Measurements from ENCODE around the gene AQP2. TPM values are rescaled to one million over a fixed set of nuclear protein-coding genes. Genes with fewer than 3 reads are reported as not detected.

Gene AQP2
- total RNA-seq, 1 donor from 2014 or later = not detected

DNA sequence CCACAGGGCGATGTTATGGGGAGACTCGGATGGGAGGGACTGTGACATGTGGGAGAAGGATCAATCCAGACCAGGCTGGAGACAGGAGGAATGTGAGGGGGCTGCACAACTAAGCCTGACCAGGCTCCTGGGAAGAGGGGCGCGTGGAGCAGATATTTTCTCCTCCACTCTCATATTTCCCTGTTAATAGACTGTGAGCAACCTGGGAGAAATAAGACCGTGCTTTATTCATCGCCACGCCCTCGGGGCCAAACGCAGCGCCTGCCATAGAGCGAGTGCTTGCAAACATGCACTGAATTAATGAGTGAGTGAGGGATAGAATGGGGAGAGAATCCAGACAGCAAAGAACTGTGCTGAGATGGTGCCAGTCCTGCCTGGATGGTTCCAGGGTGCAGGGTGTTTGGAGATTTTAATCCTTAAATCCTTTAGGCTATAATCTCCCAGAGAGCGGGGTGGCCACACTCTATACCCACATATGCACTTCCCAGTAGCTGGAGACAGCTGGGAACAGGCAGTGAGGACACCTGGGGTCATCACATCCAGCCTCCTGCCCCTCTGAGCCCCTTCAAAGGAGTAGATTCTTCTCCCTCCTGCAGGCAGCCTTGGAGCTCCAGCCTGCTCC lies 33.3 kb upstream of the AQP2 start:
- H3K79me2 ChIP-seq (ENCODE audit: low read depth) = no peaks in the 10 kb centered on the region
- no peak overlapping the region for H3K4me2 ChIP-seq
- H3K4me3 ChIP-seq = no peak overlapping the region
- no peaks in the 10 kb centered on the region for H3K27me3 ChIP-seq
- H3F3A ChIP-seq (ENCODE audit: low read depth) = peaks cover 8% of the 10 kb centered on the region
- no peak for DNase-seq (ENCODE audit: low spot score)
- no peak overlapping the region for H3K27ac ChIP-seq
- Mint-ChIP-seq H3K9me3 (no peaks in the 10 kb centered on the region), H3K4me3 (no peak overlapping the region), H3K36me3 (no peaks in the 10 kb centered on the region), H3K27me3 (ENCODE audit: insufficient read depth, low read depth) (peaks cover 7% of the 10 kb centered on the region), H3K4me1 (peaks cover 24% of the 10 kb centered on the region), H3K27ac (peak overlapping the region; percentile 2)
- no peaks in the 10 kb centered on the region for H3K36me3 ChIP-seq
- no peaks in the 10 kb centered on the region for H3K9me3 ChIP-seq (ENCODE audit: low read depth)
- no peak overlapping the region for H3K9ac ChIP-seq
- TF ChIP-seq EZH2 (IDR thresholded peaks at IDR 0.05) (no peak), CTCF (IDR thresholded peaks at IDR 0.05) (no peak), EZH2phosphoT487 (IDR thresholded peaks at IDR 0.05) (no peak)
- peaks cover 7% of the 10 kb centered on the region for H3K4me1 ChIP-seq
- no peaks in the 10 kb centered on the region for H4K20me1 ChIP-seq (ENCODE audit: low read depth)
- H2AFZ ChIP-seq (replicated peaks) = no peak overlapping the region

GRCh38 chr12:49917788-49918173 lies 32.8 kb upstream of the AQP2 start:
- peaks cover 7% of the 10 kb centered on the region for H3K4me1 ChIP-seq
- H3K4me3 ChIP-seq = no peak overlapping the region
- Mint-ChIP-seq H3K27me3 (ENCODE audit: insufficient read depth, low read depth) (peaks cover 7% of the 10 kb centered on the region), H3K4me1 (peaks cover 20% of the 10 kb centered on the region), H3K27ac (no peak overlapping the region), H3K36me3 (no peaks in the 10 kb centered on the region), H3K4me3 (no peak overlapping the region), H3K9me3 (no peaks in the 10 kb centered on the region)
- no peak overlapping the region for H2AFZ ChIP-seq (replicated peaks)
- TF ChIP-seq CTCF (IDR thresholded peaks at IDR 0.05) (no peak), EZH2 (IDR thresholded peaks at IDR 0.05) (no peak), EZH2phosphoT487 (IDR thresholded peaks at IDR 0.05) (no peak)
- H4K20me1 ChIP-seq (ENCODE audit: low read depth) = no peaks in the 10 kb centered on the region
- peaks cover 8% of the 10 kb centered on the region for H3F3A ChIP-seq (ENCODE audit: low read depth)
- H3K27ac ChIP-seq = no peak overlapping the region
- no peaks in the 10 kb centered on the region for H3K27me3 ChIP-seq
- H3K4me2 ChIP-seq = no peak overlapping the region
- no peak overlapping the region for H3K9ac ChIP-seq
- H3K9me3 ChIP-seq (ENCODE audit: low read depth) = no peaks in the 10 kb centered on the region
- no peaks in the 10 kb centered on the region for H3K36me3 ChIP-seq
- DNase-seq (ENCODE audit: low spot score) = no peak
- no peaks in the 10 kb centered on the region for H3K79me2 ChIP-seq (ENCODE audit: low read depth)

- Histone ChIP-seq H3K9ac (no peak overlapping the region), H3K9me3 (ENCODE audit: low read depth) (no peaks in the 10 kb centered on the region), H3K79me2 (ENCODE audit: low read depth) (no peaks in the 10 kb centered on the region), H3K4me1 (no peaks in the 10 kb centered on the region), H3K4me3 (no peak overlapping the region), H3K27ac (no peak overlapping the region), H2AFZ (replicated peaks) (no peak overlapping the region), H4K20me1 (ENCODE audit: low read depth) (no peaks in the 10 kb centered on the region), H3K36me3 (no peaks in the 10 kb centered on the region), H3F3A (ENCODE audit: low read depth) (no peaks in the 10 kb centered on the region), H3K4me2 (no peak overlapping the region), H3K27me3 (no peaks in the 10 kb centered on the region)
- Mint-ChIP-seq H3K36me3 (no peaks in the 10 kb centered on the region), H3K27ac (peak overlapping the region; percentile 65), H3K4me1 (peaks cover 18% of the 10 kb centered on the region), H3K27me3 (ENCODE audit: insufficient read depth, low read depth) (peaks cover 8% of the 10 kb centered on the region), H3K9me3 (no peaks in the 10 kb centered on the region), H3K4me3 (no peak overlapping the region)
- TF ChIP-seq EZH2 (IDR thresholded peaks at IDR 0.05) = no peak
- no peak for DNase-seq (ENCODE audit: low spot score)
These were observed 30.2 kb upstream of the AQP2 start for GRCh38 chr12:49920241-49920914.

GRCh38 chr12:49920915-49921286 lies 29.6 kb upstream of the AQP2 start:
- no peak overlapping the region for H3K27ac Mint-ChIP-seq
- Histone ChIP-seq H3K4me2 (no peak overlapping the region), H3K27ac (no peak overlapping the region), H3K36me3 (no peaks in the 10 kb centered on the region), H3F3A (ENCODE audit: low read depth) (no peaks in the 10 kb centered on the region), H3K4me3 (no peak overlapping the region), H3K79me2 (ENCODE audit: low read depth) (no peaks in the 10 kb centered on the region), H4K20me1 (ENCODE audit: low read depth) (no peaks in the 10 kb centered on the region), H3K9me3 (ENCODE audit: low read depth) (no peaks in the 10 kb centered on the region), H2AFZ (replicated peaks) (no peak overlapping the region), H3K4me1 (no peaks in the 10 kb centered on the region), H3K27me3 (no peaks in the 10 kb centered on the region), H3K9ac (no peak overlapping the region)
- no peaks in the 10 kb centered on the region for H3K36me3 Mint-ChIP-seq
- no peak for DNase-seq (ENCODE audit: low spot score)
- TF ChIP-seq EZH2 (IDR thresholded peaks at IDR 0.05) = no peak
- TF ChIP-seq CTCF (IDR thresholded peaks at IDR 0.05) = no peak
- TF ChIP-seq EZH2phosphoT487 (IDR thresholded peaks at IDR 0.05) = no peak
- H3K4me3 Mint-ChIP-seq = no peak overlapping the region
- peaks cover 20% of the 10 kb centered on the region for H3K4me1 Mint-ChIP-seq
- H3K27me3 Mint-ChIP-seq (ENCODE audit: insufficient read depth, low read depth) = peaks cover 13% of the 10 kb centered on the region
- no peaks in the 10 kb centered on the region for H3K9me3 Mint-ChIP-seq
